Measurements from ENCODE around the gene ESRRG. TPM values are rescaled to one million over a fixed set of nuclear protein-coding genes. Genes with fewer than 3 reads are reported as not detected.

ESRRG gene
- total RNA-seq, 1 donor from 2014 or later: 1.5 TPM

GRCh38 chr1:216740331-216740730 is 17.1 kb upstream of the ESRRG start:
- Mint-ChIP-seq H3K27me3 (ENCODE audit: low read depth) (no peaks in the 10 kb centered on the region), H3K27ac (ENCODE audit: unreplicated experiment) (no peak overlapping the region), H3K36me3 (ENCODE audit: low read depth) (no peaks in the 10 kb centered on the region), H3K4me3 (no peak overlapping the region), H3K4me1 (peaks cover 23% of the 10 kb centered on the region), H3K9me3 (peaks cover 5% of the 10 kb centered on the region)
- no peak for TF ChIP-seq CTCF (conservative IDR thresholded peaks at IDR 0.05)
- no peak for DNase-seq (ENCODE audit: low read depth, low spot score)

- no peak for DNase-seq (ENCODE audit: low read depth, low spot score)
- peaks cover 5% of the 10 kb centered on the region for H3K9me3 Mint-ChIP-seq
- H3K36me3 Mint-ChIP-seq (ENCODE audit: low read depth): no peaks in the 10 kb centered on the region
- H3K4me1 Mint-ChIP-seq: peaks cover 20% of the 10 kb centered on the region
- H3K27ac Mint-ChIP-seq (ENCODE audit: unreplicated experiment): no peak overlapping the region
- H3K4me3 Mint-ChIP-seq: no peak overlapping the region
- H3K27me3 Mint-ChIP-seq (ENCODE audit: low read depth): no peaks in the 10 kb centered on the region
- no peak for TF ChIP-seq CTCF (conservative IDR thresholded peaks at IDR 0.05)
Measured at GRCh38 chr1:216739793-216740192, 16.6 kb upstream of the ESRRG start.

- DNase-seq (ENCODE audit: low read depth, low spot score): no peak
- H3K36me3 Mint-ChIP-seq (ENCODE audit: low read depth): no peaks in the 10 kb centered on the region
- H3K9me3 Mint-ChIP-seq: no peaks in the 10 kb centered on the region
- H3K4me1 Mint-ChIP-seq: no peaks in the 10 kb centered on the region
- H3K27ac Mint-ChIP-seq (ENCODE audit: unreplicated experiment): no peak overlapping the region
- no peak overlapping the region for H3K4me3 Mint-ChIP-seq
- TF ChIP-seq CTCF (conservative IDR thresholded peaks at IDR 0.05): no peak
- H3K27me3 Mint-ChIP-seq (ENCODE audit: low read depth): peaks cover 7% of the 10 kb centered on the region
Measured at GRCh38 chr1:216732121-216732520, 8.9 kb upstream of the ESRRG start.

- TF ChIP-seq CTCF (conservative IDR thresholded peaks at IDR 0.05): no peak
- no peaks in the 10 kb centered on the region for H3K36me3 Mint-ChIP-seq (ENCODE audit: low read depth)
- DNase-seq (ENCODE audit: low read depth, low spot score): no peak
- peaks cover 10% of the 10 kb centered on the region for H3K27me3 Mint-ChIP-seq (ENCODE audit: low read depth)
- H3K4me1 Mint-ChIP-seq: no peaks in the 10 kb centered on the region
- H3K9me3 Mint-ChIP-seq: no peaks in the 10 kb centered on the region
- H3K4me3 Mint-ChIP-seq: no peak overlapping the region
- no peak overlapping the region for H3K27ac Mint-ChIP-seq (ENCODE audit: unreplicated experiment)
Measured at GRCh38 chr1:216731562-216731961, 8.3 kb upstream of the ESRRG start.

- Mint-ChIP-seq H3K4me3 (no peak overlapping the region), H3K4me1 (peaks cover 18% of the 10 kb centered on the region), H3K9me3 (no peaks in the 10 kb centered on the region), H3K27ac (ENCODE audit: unreplicated experiment) (no peak overlapping the region), H3K27me3 (ENCODE audit: low read depth) (peaks cover 58% of the 10 kb centered on the region), H3K36me3 (ENCODE audit: low read depth) (no peaks in the 10 kb centered on the region)
- peak; percentile 55 for TF ChIP-seq CTCF (conservative IDR thresholded peaks at IDR 0.05)
- no peak for DNase-seq (ENCODE audit: low read depth, low spot score)
Measured at GRCh38 chr1:216726435-216726834, 3.2 kb upstream of the ESRRG start.

- TF ChIP-seq CTCF (conservative IDR thresholded peaks at IDR 0.05): no peak
- peaks cover 79% of the 10 kb centered on the region for H3K27me3 Mint-ChIP-seq (ENCODE audit: low read depth)
- H3K9me3 Mint-ChIP-seq: no peaks in the 10 kb centered on the region
- H3K4me3 Mint-ChIP-seq: peak overlapping the region; percentile 91
- H3K36me3 Mint-ChIP-seq (ENCODE audit: low read depth): no peaks in the 10 kb centered on the region
- no peak overlapping the region for H3K27ac Mint-ChIP-seq (ENCODE audit: unreplicated experiment)
- DNase-seq (ENCODE audit: low read depth, low spot score): no peak
- H3K4me1 Mint-ChIP-seq: peaks cover 18% of the 10 kb centered on the region
Measured at GRCh38 chr1:216722821-216723220, 408 bp downstream of the ESRRG start.

Data from neural crest cell (in vitro differentiated cells).